ENCODE data around the gene TCP11. TPM values are rescaled to one million over a fixed set of nuclear protein-coding genes. Genes with fewer than 3 reads are reported as not detected.

Gene TCP11
- total RNA-seq, 1 donor = 0.72 TPM

DNA sequence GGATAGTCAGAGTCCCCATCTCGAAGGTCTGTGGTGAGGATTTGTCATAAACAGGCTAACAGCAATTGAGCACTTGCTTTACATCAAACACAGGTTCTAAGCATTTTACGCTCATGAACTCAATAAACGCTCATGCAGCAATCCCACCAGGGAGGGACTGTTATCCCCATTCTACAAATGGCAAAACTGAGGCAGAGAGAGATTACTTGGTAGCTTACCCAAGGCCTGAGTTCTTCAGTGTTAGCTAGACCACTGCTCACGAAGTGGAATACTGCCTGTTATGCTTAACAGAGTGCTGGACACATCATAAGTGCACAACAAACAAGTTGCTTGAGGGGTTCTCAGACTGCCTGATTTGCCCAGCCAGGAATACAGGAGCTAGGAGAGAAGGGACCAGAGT lies 23.7 kb upstream of the TCP11 start:
- no peaks in the 10 kb centered on the region for H3K36me3 ChIP-seq (ENCODE audit: insufficient read depth, low read length)
- H3K79me2 ChIP-seq (ENCODE audit: insufficient read depth, low read length) = peaks cover 5% of the 10 kb centered on the region

DNA sequence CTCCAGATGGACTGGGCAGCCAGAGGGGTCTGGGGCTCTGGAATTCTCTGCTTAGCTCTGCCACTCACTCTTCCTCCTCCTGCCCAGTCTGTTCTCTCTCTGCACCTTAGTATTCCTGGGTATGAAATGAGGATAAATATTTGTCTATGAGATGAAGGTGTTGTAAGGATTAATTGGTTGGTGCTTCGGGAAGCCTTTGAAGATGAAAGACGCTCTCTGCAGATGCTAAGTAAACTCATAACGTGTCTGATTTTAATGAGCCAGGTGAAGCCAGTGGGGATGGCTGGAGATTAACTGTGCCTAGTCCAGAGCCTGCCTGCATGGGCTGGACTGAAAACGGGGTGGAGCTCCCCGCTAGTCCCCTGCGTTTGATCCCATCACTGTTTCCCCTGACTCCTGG lies 23.1 kb upstream of the TCP11 start:
- Histone ChIP-seq H3K79me2 (ENCODE audit: insufficient read depth, low read length) (no peaks in the 10 kb centered on the region), H2AFZ (ENCODE audit: low read length) (no peak overlapping the region), H3K9me3 (ENCODE audit: low read depth, low read length) (no peaks in the 10 kb centered on the region), H3K4me2 (ENCODE audit: insufficient read depth, low read length) (no peak overlapping the region), H3K27me3 (ENCODE audit: insufficient read depth, low read length) (no peaks in the 10 kb centered on the region), H4K20me1 (ENCODE audit: insufficient read depth, low read length) (no peaks in the 10 kb centered on the region), H3K4me1 (ENCODE audit: insufficient read depth, low read length) (peaks cover 25% of the 10 kb centered on the region), H3K27ac (ENCODE audit: low read depth, low read length) (no peak overlapping the region), H3K4me3 (ENCODE audit: insufficient read depth, low read length) (no peak overlapping the region), H3K36me3 (ENCODE audit: insufficient read depth, low read length) (no peaks in the 10 kb centered on the region)
- TF ChIP-seq CTCF (IDR thresholded peaks at IDR 0.05; ENCODE audit: extremely low read depth, low read depth, low read length) = no peak
- no peak for DNase-seq (ENCODE audit: insufficient read length, low spot score, missing footprints)

More for the DNA sequence above, 23.7 kb upstream of the TCP11 start:
- no peaks in the 10 kb centered on the region for H4K20me1 ChIP-seq (ENCODE audit: insufficient read depth, low read length)
- H3K27me3 ChIP-seq (ENCODE audit: insufficient read depth, low read length) = no peaks in the 10 kb centered on the region
- no peak for DNase-seq (ENCODE audit: insufficient read length, low spot score, missing footprints)
- no peak for TF ChIP-seq CTCF (IDR thresholded peaks at IDR 0.05; ENCODE audit: extremely low read depth, low read depth, low read length)
- peak overlapping the region; percentile 75 for H3K27ac ChIP-seq (ENCODE audit: low read depth, low read length)
- H2AFZ ChIP-seq (ENCODE audit: low read length) = no peak overlapping the region
- H3K4me1 ChIP-seq (ENCODE audit: insufficient read depth, low read length) = peaks cover 29% of the 10 kb centered on the region
- no peaks in the 10 kb centered on the region for H3K9me3 ChIP-seq (ENCODE audit: low read depth, low read length)
- H3K4me2 ChIP-seq (ENCODE audit: insufficient read depth, low read length) = no peak overlapping the region
- H3K4me3 ChIP-seq (ENCODE audit: insufficient read depth, low read length) = no peak overlapping the region

- no peak for DNase-seq (ENCODE audit: insufficient read length, low spot score, missing footprints)
- H2AFZ ChIP-seq (ENCODE audit: low read length) = no peak overlapping the region
- H3K27me3 ChIP-seq (ENCODE audit: insufficient read depth, low read length) = no peaks in the 10 kb centered on the region
- H3K4me1 ChIP-seq (ENCODE audit: insufficient read depth, low read length) = peaks cover 25% of the 10 kb centered on the region
- H3K79me2 ChIP-seq (ENCODE audit: insufficient read depth, low read length) = no peaks in the 10 kb centered on the region
- no peak for TF ChIP-seq CTCF (IDR thresholded peaks at IDR 0.05; ENCODE audit: extremely low read depth, low read depth, low read length)
- H4K20me1 ChIP-seq (ENCODE audit: insufficient read depth, low read length) = no peaks in the 10 kb centered on the region
- H3K27ac ChIP-seq (ENCODE audit: low read depth, low read length) = no peak overlapping the region
- no peak overlapping the region for H3K4me3 ChIP-seq (ENCODE audit: insufficient read depth, low read length)
- H3K4me2 ChIP-seq (ENCODE audit: insufficient read depth, low read length) = no peak overlapping the region
- H3K9me3 ChIP-seq (ENCODE audit: low read depth, low read length) = no peaks in the 10 kb centered on the region
- H3K36me3 ChIP-seq (ENCODE audit: insufficient read depth, low read length) = no peaks in the 10 kb centered on the region
Observed at GRCh38 chr6:35163836-35164235, 22.7 kb upstream of the TCP11 start.

DNA sequence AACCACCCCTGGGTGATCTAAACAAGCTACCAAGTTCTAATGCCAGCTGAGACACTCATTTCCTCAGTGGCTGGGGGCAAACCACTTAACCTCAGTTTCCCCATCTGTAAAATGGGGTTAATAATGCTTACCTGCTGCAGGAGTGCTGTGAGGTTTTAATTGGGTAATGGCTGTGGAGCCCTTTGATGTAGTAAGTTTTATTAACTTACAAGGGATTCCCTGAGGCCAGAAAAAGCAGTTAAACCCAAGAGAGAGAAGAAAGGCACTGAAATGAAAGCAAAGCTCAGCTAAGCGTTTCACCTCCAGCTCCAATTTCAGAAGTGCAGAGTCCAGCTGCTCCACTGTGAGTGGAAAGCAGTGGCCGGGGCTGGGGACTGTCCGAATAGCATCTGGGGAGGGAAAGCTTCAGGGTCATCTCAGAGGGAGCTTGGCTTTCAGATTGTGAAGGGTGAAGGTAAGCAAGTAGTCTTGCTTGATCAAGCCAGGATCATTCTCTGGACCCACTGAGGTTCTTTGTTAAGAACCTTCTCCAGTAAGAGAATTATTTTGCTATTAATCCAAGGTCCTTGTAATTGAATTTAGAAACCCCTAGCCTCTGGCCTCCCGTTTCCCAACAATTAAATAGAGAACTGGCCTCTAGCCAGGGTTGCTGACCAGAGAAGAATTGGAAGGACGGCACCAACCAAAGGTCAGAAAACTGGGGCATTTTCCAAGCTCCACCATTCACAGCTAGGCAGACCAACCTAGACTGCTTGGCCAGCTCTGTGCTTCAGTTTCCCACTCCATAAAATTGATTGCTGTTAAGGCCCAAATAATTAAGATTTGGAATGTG lies 20.9 kb upstream of the TCP11 start:
- Histone ChIP-seq H3K27me3 (ENCODE audit: insufficient read depth, low read length) (no peaks in the 10 kb centered on the region), H3K27ac (ENCODE audit: low read depth, low read length) (no peak overlapping the region), H3K9me3 (ENCODE audit: low read depth, low read length) (no peaks in the 10 kb centered on the region), H2AFZ (ENCODE audit: low read length) (peak overlapping the region; percentile 5), H4K20me1 (ENCODE audit: insufficient read depth, low read length) (no peaks in the 10 kb centered on the region), H3K36me3 (ENCODE audit: insufficient read depth, low read length) (no peaks in the 10 kb centered on the region), H3K4me3 (ENCODE audit: insufficient read depth, low read length) (no peak overlapping the region), H3K79me2 (ENCODE audit: insufficient read depth, low read length) (no peaks in the 10 kb centered on the region), H3K4me1 (ENCODE audit: insufficient read depth, low read length) (peaks cover 25% of the 10 kb centered on the region), H3K4me2 (ENCODE audit: insufficient read depth, low read length) (no peak overlapping the region)
- TF ChIP-seq CTCF (IDR thresholded peaks at IDR 0.05; ENCODE audit: extremely low read depth, low read depth, low read length) = no peak
- no peak for DNase-seq (ENCODE audit: insufficient read length, low spot score, missing footprints)

All from osteoblast (primary cell).